GM15510 (cell line): ENCODE data around the gene PRPF6.

Experiments used
- POLR2A ChIP-seq: IDR thresholded peaks from 3 replicates; pipeline ENCODE4 v1.6.1; 2011; ENCODE audit warnings: borderline replicate concordance; ENCODE audit not compliant: insufficient read length; ENCODE audit errors: extremely low read depth

Gene PRPF6

GRCh38 chr20:63952769-63953168, 28.2 kb upstream of the PRPF6 start:
- no peak for TF ChIP-seq POLR2A

- no peak for TF ChIP-seq POLR2A
These were observed 27.0 kb upstream of the PRPF6 start for GRCh38 chr20:63953764-63954429.

- no peak for TF ChIP-seq POLR2A
These were observed 25.6 kb upstream of the PRPF6 start for GRCh38 chr20:63955281-63955826.

- TF ChIP-seq POLR2A, result peak; percentile 91
These were observed 24.9 kb upstream of the PRPF6 start, which contains the start of gene UCKL1 for GRCh38 chr20:63955827-63956663. TSS of gene UCKL1 (minus strand) at chr20:63956416. CDS start at chr20:63956372, 44 bp downstream.

GRCh38 chr20:63956664-63957003, 24.3 kb upstream of the PRPF6 start:
- no peak for TF ChIP-seq POLR2A

- peak; percentile 43 for TF ChIP-seq POLR2A
These were observed 23.8 kb upstream of the PRPF6 start for GRCh38 chr20:63957004-63957689.

GRCh38 chr20:63957690-63958441, 23.1 kb upstream of the PRPF6 start:
- no peak for TF ChIP-seq POLR2A

GRCh38 chr20:63958471-63958870, 22.5 kb upstream of the PRPF6 start:
- TF ChIP-seq POLR2A, result no peak

GRCh38 chr20:63958964-63959698, 21.8 kb upstream of the PRPF6 start:
- TF ChIP-seq POLR2A, result no peak

- no peak for TF ChIP-seq POLR2A
These were observed 21.2 kb upstream of the PRPF6 start for GRCh38 chr20:63959699-63960075.

- TF ChIP-seq POLR2A, result no peak
These were observed 19.1 kb upstream of the PRPF6 start for GRCh38 chr20:63961664-63962425.

- no peak for TF ChIP-seq POLR2A
These were observed 18.2 kb upstream of the PRPF6 start for GRCh38 chr20:63962426-63963347.
